Spleen (tissue), 7 donors: ENCODE measurements around the gene INPP4B.

ENCODE experiments used
- POLR2A ChIP-seq, 3 donors: fragments of 450-650 bp; IDR thresholded peaks; one replicate each; pipeline ENCODE4 v1.5.1; 2017; ENCODE audit warnings: antibody characterized with exemption in 3 of 3, mild to moderate bottlenecking in 1 of 3
- POLR2AphosphoS5 ChIP-seq, 3 donors: sonication (generic); formaldehyde crosslinking; IDR thresholded peaks; one replicate each; pipeline ENCODE4 v1.5.1; 2017; ENCODE audit warnings: antibody characterized with exemption in 3 of 3
- TF ChIP-seq, protein P1 (sequence below), 11 experiments: fragments of 200-600 bp in 7 of 11; fragments of 450-650 bp in 4 of 11; sonication (generic) in 4 of 11; IDR thresholded peaks in 8 of 11; conservative IDR thresholded peaks in 3 of 11; 1 replicate in 7 of 11; 2 replicates in 4 of 11; pipeline versions ENCODE4 v1.4.0 to v1.8.0; 2016 to 2021; ENCODE audit warnings: antibody characterized with exemption in 11 of 11, inconsistent platforms in 4 of 11, mild to moderate bottlenecking in 1 of 11
- donor health status: DM: no; HTN: no; CAD: no; lungs with moderate emphysema.
- donor health status: DM: no; HTN: no; CAD: no.
- donor health status: DM: no; HTN: no; CAD: no.

DNA sequence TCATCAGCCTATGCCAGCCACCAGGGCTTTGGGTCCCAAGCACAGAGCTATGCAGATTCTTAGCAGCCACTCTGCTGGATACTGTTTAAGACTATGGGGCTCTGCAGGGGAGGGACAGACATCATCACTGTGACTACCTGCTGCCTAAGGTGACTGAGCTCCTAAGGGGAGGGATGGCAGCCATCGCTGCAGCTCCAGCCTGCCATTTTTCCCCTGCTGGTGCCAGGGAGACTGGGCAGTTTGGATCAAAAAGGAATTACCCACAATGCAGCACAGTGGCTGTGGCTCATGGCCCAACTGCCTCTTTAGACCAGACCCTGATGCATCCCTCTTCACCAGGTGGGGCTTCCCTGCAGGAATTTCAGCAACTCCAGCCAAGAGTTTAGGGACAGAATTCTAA lies 28.6 kb upstream of the INPP4B start:
- TF ChIP-seq POLR2AphosphoS5 (IDR thresholded peaks at IDR 0.05) (no peak), POLR2A (IDR thresholded peaks at IDR 0.05) (no peak)
- TF ChIP-seq, protein P1, sequence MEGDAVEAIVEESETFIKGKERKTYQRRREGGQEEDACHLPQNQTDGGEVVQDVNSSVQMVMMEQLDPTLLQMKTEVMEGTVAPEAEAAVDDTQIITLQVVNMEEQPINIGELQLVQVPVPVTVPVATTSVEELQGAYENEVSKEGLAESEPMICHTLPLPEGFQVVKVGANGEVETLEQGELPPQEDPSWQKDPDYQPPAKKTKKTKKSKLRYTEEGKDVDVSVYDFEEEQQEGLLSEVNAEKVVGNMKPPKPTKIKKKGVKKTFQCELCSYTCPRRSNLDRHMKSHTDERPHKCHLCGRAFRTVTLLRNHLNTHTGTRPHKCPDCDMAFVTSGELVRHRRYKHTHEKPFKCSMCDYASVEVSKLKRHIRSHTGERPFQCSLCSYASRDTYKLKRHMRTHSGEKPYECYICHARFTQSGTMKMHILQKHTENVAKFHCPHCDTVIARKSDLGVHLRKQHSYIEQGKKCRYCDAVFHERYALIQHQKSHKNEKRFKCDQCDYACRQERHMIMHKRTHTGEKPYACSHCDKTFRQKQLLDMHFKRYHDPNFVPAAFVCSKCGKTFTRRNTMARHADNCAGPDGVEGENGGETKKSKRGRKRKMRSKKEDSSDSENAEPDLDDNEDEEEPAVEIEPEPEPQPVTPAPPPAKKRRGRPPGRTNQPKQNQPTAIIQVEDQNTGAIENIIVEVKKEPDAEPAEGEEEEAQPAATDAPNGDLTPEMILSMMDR (IDR thresholded peaks at IDR 0.05 in 8 of 11, conservative IDR thresholded peaks at IDR 0.05 in 3 of 11) = no peak
